Stimulated activated CD4-positive, alpha-beta T cell treated with anti-CD3 and anti-CD28 coated beads, Interleukin-4, amount 100 ng/mL, for 4 hours (primary cell): Measurements from ENCODE around the gene CLDN2.
"Not testable (repeated sequence)": the region's sequence is repeated elsewhere in the genome, so short reads cannot be mapped to it uniquely, and the experiment has no call there.

Experiments used
- DNase-seq, 2 experiments: peaks; one replicate each; pipeline ENCODE4 v3.0.0-alpha.2; 2020

The CLDN2 gene, protein sequence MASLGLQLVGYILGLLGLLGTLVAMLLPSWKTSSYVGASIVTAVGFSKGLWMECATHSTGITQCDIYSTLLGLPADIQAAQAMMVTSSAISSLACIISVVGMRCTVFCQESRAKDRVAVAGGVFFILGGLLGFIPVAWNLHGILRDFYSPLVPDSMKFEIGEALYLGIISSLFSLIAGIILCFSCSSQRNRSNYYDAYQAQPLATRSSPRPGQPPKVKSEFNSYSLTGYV

DNA sequence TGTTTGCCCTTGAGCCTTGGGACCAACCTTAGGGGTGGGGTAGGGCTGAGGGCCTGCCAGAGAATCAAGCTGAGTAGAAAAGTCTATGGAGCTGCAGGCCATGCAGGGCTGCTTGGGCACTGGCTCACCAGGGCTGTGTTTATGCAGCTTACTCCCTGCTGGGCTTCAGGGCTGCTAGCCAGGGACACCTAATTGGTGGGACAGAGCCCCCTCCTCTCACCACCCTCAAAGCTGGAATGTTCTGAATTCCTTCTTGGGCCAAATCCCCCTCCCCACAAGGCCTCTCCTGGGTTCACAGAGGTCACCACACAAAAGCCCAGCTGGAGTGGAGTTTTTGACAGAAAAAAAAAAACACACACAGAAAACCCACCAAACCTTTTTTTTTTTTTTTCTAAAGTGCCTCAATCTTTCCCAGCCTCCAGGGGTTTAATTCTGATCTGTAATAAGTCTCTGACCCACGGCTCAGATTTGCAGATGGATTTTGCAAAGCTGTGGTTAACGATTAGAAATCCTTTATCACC is at the start of gene CLDN2:
CLDN2 (plus strand) TSS at position 471 of the 521 bp plus-strand sequence. CDS start 7,827 bp downstream, outside the sequence.
- no peak for DNase-seq

DNA sequence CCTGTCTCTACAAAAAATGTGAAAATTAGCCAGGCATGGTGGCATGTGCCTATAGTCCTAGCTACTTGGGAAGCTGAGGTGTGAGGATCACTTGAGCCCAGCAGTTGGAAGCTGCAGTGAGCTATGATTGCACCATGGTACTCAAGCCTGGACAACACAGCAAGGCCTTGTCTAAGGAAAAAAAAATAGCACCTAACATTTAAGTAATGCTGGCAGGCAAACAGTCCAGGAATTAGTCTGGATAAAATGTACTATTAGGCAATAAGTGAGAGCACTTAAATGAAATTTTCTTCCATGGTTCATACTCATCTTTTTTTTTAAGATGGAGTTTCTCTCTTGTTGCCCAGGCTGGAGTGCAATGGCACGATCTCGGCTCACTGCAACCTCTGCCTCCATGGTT is 47.4 kb upstream of the CLDN2 start:
- not testable (repeated sequence) for DNase-seq

GRCh38 chrX:106874075-106874474 is 46.1 kb upstream of the CLDN2 start:
- DNase-seq: no peak

DNA sequence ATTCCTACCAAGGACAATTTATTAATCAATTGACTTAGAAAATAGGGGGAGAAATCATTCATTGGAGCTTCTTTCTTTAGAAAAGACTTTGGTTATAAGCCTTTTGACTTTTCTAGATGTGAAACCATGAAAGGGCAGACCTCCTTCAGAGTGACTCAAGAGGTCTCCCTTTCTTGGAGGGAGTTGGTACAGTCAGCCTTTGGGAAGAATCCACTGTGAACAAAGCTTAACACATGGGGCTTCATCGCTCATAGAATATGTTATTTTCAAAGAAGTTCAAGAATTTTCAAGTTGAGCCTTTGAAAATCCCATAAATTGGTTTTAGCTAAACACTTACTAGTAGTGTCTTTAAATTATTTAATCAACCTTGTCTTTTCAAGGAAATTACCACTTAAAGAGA is 45.1 kb upstream of the CLDN2 start:
- DNase-seq: no peak

DNA sequence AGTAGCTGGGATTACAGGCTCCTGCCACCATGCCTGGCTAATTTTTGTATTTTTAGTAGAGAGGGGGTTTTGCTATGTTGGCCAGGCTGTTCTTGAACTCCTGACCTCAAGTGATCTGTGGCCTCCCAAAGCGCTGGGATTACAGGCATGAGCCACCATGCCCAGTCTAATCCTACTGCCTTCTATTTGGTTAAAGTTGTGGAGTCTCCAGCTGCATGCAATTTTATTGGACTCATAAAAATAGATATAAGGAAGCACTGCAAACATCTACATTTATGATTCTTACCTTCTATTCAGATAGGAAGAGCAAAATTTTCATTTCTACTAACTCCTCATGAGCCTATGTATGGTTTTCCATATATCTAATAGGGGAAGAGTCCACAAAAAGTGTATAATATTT is 30.7 kb upstream of the CLDN2 start:
- DNase-seq: no peak

GRCh38 chrX:106891762-106892460 is 28.3 kb upstream of the CLDN2 start:
- DNase-seq: no peak

DNA sequence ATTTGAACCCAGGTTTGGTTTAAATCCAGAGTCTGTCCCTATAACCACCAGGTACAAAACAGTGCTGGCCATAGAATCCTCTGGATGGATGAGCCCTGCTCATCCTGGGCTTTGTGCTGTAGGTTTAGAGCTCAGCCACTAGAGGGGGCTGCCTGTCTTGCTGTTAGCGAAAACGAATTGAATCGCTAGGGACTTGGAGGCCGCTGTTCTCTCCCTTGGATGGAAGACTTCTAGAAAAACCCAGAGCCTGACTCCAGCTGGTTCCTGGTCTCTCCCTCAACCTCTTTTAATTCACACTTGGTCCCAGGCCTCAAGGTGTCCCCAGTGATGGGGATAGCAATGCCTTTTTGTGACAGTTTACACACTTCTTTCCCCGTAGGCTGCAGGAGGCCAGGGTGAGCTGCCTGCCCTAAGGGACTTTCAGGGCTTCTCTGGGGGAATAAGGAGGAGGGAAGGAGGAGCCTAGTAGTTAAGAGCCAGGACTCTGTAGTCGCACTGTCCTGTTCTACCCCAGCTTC is 25.8 kb upstream of the CLDN2 start:
- DNase-seq: peak; percentile 21 to 33

GRCh38 chrX:106894978-106895452 is 25.2 kb upstream of the CLDN2 start:
- no peak for DNase-seq

- DNase-seq: no peak
Measured at GRCh38 chrX:106897259-106897658, 22.9 kb upstream of the CLDN2 start.

- no peak for DNase-seq
Measured at GRCh38 chrX:106898462-106898861, 21.7 kb upstream of the CLDN2 start.

DNA sequence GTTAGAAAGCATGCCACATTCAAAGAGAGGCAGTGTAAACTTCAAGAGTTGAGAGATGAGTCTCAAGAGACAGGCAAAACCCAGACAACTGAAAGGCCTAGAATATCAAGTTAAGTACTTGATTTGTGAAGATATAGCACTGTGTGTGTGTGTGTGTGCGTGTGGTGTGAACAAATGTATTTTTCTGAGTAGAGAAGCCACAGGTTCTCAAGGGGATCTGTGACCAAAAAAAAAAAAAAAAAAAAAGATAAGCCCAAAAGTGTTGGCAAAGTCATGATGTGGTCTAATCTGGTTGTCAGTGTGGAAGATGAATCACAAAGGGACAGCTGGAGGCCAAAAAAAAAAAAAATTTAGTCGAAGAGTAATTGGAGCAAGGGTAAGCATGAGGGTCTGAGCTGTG is 20.9 kb upstream of the CLDN2 start:
- no peak for DNase-seq

DNA sequence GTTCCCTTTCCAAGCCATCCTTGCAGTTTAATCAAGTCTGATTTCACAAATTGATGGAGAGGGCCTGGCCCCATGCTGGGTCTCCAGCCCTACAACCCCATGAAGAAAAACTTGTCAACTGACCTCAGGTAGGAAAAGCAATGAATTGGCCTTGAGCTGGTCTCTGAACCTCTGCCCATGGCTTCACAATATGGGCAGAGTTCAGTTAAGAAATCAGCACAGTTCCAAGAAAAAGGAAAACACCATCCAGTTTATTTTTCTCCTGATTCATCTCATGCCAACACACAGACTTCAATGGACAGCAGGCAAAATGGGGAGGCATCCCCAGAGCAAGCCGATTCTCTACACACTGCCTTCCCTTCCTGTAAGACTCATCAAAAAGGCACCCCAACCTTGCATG is 20.4 kb upstream of the CLDN2 start:
- DNase-seq: no peak

- DNase-seq: no peak
Measured at GRCh38 chrX:106901341-106901740, 18.9 kb upstream of the CLDN2 start.

DNA sequence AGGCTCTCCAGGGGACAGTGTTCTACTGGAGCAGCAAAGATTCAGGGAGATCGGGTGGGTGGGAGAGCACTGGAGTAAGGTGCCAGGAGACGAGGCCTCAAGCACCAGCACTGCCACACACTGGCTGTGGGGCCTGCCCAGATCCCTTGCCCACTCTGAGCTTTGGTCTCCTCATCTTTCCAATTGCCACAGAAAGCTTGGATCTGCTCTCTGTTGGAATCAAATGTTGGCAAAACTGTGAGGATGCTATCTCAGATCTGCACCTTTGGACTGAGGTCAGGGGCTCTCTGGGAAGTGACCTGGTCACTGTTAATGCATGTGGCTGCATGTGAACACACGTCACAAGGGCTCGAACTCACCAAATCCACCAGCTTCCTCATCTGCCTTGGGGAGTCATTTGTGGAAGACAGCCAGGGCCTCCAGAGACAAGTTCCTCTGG is 18.4 kb upstream of the CLDN2 start:
- no peak for DNase-seq

- DNase-seq: no peak
Measured at GRCh38 chrX:106902684-106903083, 17.5 kb upstream of the CLDN2 start.

- no peak for DNase-seq
Measured at GRCh38 chrX:106903291-106903824, 16.8 kb upstream of the CLDN2 start, which contains the start of gene RIPPLY1. Gene RIPPLY1, minus strand, starts transcription at chrX:106903341. Its CDS starts 54 bp downstream, at chrX:106903287.

GRCh38 chrX:106903856-106904528 is 16.2 kb upstream of the CLDN2 start:
- no peak for DNase-seq

- no peak for DNase-seq
Measured at GRCh38 chrX:106905064-106905708, 15.0 kb upstream of the CLDN2 start.

DNA sequence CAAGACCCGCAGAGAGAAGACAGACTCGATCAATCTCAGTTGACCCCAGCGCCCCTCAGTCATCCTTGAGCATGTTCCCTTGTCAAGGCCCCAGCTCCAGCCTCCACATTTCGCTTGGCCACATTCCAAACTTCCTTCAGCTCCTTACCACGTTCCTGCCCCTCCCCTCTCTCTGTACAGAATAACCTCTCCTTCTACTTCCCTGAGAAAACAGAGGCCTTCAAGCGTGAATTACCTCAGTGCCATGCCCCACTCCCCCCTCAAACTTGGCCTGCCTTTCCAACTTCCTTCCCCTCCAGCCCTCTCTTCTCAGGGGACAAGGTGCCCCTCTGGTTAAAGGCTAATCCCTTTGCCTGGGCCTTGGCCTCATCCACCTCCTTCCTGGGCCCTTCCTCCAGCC is 13.8 kb upstream of the CLDN2 start:
- no peak for DNase-seq

DNA sequence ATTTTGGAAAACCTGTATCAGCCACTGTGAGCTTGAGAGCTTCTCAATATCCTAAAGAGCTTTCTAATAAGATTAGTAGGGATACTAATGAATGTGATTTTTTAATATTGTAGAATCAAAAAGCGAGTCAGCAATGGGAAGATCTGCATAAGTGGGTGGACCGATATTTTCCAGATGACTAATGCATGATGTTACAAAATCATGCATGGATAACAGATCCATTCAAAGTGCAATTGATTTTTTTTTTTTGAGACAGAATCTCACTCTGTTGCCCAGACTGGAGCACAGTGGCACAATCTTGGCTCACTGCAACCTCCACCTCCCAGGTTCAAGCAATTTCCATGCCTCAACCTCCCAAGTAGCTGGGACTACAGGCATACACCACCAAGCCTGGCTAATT is 7.3 kb upstream of the CLDN2 start:
- no peak for DNase-seq

DNA sequence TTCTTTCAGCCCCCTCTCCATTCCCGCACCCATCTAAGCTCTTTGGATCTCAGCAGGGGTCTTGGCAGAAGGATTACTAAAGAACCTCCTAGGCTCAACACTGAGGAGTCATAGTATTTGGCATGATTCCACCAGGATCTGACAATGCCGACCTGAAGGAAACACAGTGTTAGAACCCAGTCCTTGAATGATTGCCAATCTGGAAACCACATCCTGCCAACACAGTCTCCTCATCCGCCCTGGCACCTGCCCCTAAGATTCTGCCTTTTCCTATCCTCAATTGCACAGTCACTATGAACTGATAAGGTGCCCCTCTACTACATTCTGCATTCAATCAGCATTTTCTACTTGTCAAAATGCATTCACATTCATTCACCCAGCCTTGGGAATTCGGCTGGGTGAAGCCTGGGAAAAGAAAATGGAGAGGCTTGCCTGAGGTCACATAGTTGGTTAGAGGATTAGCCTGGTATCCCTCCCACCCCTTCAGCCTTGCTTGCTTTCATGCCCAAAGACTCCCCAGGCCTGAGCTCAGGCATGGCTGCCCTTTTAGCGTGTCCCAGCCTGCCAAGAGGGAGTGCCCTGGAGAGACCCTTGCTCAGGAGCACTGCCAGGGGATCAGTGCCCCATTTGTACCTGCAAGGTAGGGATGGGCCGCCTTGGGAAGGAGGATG is 2.2 kb upstream of the CLDN2 start:
- DNase-seq: no peak

DNA sequence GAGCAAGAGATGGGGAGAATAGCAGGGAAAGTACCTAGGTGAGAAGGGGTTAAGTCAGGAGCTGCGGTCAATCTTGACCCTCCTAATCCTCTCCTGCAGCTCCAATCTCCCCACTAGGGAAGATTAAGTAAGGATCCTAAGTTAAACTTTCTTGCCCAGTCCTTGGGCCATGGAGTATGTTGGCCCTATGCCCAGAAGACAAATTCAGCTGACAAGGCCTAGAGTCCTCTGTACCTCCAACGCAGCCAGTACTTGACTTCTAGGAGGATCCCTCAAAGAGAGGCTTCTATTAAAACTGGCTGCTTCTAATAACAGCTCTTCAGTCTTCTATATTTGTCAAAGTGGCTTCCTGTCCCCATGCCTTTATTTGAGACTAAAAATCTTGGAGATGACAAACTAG is 1.4 kb downstream of the CLDN2 start:
- DNase-seq: no peak
